KBM-7 (cell line): Measurements from ENCODE around the gene RIN1.
"Not testable (repeated sequence)": the region's sequence is repeated elsewhere in the genome, so short reads cannot be mapped to it uniquely, and the experiment has no call there.

Source experiments
- DNase-seq: peaks from one replicate; pipeline ENCODE4 v3.0.0-alpha.2; 2015
- in situ Hi-C: fragments of 300-500 bp; cut with MboI; formaldehyde crosslinking; loops from 2 replicates; pipeline ENCODE4 v1.14.3; 2020; ENCODE audit warnings: low sequenced_read_pairs, low pct_unique_long_range_greater_than_20kb, mixed read lengths

RIN1 gene

DNA sequence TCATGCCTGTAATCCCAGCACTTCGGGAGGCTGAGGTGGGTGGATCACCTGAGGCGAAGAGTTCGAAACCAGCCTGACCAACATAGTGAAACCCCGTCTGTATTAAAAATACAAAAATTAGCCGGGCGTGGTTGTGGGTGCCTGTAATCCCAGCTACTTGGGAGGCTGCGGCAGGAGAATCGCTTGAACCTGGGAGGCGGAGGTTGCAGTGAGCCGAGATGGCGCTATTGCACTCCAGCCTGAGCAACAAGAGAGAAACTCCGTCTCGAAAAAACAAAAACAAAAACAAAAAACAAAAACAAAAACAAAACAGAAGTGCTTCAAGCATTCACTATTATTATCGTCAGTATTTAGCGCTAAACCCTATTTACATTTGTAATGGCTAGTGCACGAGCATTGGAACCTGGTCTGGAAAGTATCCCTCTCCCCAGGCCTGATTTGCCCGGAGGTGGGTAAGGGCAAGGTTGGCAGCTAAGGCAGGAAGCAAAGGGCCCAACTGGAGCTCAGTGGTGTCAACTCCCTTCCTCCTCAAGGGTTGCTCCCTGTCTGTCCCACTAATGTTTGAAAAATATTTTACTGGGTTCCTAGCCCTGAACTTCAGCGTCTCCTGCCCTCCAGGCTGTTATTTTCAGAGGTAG is 25.3 kb downstream of the RIN1 start:
- in situ Hi-C loops, DNase-seq: not testable (repeated sequence)

DNA sequence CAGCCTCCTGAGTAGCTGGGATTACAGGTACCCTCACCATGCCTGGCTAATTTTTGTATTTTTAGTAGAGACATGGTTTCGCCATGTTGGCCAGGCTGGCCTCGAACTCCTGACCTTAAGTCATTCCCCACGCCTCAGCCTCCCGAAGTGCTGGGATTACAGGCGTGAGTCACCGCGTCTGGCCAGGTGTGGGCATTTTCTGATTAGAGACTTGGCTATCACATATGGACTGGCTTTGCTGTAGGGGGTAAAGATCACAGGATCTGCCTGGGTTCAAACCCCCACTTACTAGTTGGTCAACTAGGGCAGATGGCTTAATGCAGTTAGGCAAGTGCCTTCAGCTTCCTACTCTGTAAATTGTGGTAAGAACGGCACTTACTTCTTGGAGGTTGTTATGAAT is 25.9 kb downstream of the RIN1 start:
- in situ Hi-C loops, result no loop called here
- no peak for DNase-seq

DNA sequence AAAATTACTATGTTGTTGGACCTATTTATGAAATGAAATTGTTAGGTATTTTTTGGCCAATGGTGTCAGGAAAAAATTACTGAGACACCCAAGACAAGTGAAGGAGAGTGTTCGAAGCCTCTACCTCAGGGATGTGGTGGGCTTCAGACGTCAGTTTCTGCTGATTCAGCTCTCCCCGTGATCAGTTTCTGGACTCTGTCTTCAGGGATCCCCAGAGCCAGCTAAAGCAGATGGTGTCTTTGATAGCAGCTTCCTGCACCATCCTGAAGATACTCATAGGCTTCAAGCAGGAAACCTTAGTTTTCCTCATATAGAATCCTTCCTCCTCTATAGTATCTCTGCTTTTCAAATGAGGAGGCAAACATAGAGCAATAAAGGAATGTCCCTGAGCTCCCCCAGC is 26.8 kb downstream of the RIN1 start:
- no peak for DNase-seq
- in situ Hi-C loops, result no loop called here

DNA sequence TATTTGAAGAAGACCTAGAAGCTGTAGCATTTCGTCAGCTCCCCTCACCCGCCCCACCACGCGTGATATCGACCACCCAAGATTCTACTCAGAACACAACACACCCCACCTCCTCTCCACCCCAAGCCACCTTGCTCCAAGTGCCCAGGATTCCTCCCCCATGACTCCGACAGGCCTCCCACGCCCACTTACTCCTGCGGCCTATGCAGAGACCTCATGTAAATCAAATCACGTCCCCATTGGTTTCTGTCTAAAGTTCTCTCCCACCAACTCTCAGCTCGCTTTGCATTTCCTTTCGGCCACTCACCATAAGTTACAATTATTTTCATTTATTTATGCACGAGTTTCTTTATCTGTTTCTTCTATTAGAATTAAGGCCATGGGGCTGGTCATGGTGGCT is 33.6 kb downstream of the RIN1 start:
- DNase-seq, result no peak
- in situ Hi-C loops, result no loop called here

DNA sequence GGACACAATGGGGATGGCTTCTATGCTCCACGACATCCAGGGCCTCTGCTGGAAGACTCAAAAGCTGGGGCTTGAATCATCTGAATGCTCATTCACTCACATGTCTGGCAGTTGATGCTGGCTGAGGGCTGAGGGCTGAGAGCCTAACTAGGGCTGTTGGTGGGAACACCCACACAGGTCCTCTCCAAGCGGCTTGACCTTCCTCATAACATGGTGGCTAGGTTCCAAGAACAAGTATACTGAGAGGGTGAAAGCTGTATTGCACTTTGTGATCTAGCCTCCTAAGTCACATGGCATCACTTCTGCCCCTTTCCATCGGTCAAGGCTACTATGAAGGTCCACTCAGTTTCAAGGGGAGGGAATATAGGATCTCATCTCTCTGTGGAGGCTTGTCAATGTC is 37.0 kb downstream of the RIN1 start:
- in situ Hi-C loops, result no loop called here
- no peak for DNase-seq

DNA sequence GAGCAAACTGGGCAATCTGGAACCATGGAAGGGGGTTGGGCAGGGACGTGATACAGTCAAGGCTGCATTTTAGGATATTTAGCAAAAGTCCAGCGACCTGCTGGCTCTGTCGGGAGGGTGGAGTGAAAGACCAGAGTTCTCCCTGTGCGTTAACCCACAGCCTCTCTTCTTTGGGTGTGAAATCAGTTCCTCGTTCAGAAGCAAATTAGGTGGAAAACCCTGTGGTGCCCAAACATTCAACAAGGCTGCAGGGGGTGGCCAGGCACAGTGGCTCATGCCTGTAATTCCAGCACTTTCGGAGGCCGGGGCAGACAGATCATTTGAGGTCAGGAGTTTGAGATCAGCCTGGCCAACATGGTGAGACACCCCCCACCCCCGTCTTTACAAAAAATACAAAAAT is 38.6 kb downstream of the RIN1 start:
- in situ Hi-C loops, result no loop called here
- DNase-seq, result no peak

DNA sequence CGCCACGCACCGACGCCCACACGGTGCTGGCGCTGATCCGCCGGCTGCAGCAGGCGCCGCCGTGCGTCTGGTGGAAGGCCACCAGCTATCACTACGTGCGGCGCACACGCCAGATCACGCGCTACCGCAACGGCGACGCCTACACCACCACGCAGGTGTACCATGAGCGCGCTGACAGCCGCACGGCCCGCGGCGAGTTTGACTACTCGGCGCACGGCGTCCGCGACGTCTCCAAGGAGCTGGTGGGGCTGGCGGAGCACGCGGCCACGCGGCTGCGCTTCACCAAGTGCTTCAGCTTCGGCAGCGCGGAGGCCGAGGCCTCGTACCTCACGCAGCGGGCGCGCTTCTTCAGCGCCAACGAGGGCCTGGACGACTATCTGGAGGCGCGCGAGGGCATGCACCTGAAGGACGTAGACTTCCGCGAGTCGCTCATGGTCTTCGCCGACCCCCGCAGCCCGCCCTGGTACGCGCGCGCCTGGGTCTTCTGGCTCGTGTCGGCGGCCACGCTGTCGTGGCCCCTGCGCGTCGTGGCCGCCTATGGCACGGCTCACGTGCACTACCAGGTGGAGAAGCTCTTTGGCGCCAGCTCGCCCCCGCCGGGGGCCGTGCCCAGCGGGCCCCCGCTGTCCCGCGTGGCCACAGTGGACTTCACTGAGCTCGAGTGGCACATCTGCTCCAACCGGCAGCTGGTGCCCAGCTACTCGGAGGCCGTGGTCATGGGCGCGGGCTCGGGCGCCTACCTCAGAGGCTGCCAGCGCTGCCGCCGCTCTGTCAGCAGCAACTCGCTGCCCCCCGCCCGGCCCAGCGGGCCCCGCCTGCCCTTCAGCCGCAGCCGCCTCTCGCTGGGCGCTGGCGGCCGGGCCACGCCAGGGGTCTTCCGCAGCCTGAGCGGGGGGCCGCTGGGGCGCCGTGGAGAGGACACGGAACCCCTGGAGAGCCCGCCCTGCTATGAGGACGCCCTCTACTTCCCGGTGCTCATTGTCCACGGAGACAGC is 41.3 kb downstream of the RIN1 start:
- in situ Hi-C loops, result no loop called here
- DNase-seq, result no peak

DNA sequence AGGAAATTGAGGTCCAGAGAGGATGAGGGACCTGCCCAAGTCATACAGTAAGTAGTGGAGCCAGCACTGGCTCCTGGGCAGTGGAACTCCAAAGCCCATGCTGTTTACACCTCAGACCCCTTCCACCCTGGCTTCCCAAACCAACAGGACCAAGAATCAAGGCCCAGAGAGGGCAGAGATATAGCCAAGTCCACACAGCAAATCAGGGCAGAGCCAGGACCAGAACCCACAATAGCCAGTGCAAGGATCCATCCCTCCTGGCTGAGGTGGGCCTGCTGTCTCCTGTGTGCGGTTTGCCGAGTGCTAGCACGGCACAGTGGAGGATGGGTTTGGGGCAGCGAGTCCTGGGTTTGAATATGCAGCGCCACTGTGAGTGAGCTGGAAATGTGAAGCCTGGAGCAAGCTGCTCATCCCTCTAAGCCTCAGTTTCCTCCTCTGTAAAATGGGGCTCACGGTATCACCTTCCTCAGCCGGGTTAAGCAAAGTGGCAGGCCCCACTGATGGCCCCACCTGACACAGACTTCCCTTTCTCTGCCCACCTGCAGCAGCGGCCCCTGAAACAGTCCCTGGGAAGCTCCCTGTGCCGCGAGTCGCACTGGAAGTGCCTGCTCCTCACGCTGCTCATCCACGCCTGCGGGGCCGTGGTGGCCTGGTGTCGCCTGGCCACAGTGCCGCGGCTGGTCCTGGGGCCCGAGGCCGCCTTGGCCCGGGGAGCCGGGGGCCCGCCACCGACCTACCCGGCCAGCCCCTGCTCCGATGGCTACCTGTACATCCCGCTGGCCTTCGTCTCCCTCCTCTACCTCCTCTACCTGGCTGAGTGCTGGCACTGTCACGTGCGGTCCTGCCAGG is 42.2 kb downstream of the RIN1 start:
- in situ Hi-C loops, result no loop called here
- no peak for DNase-seq

DNA sequence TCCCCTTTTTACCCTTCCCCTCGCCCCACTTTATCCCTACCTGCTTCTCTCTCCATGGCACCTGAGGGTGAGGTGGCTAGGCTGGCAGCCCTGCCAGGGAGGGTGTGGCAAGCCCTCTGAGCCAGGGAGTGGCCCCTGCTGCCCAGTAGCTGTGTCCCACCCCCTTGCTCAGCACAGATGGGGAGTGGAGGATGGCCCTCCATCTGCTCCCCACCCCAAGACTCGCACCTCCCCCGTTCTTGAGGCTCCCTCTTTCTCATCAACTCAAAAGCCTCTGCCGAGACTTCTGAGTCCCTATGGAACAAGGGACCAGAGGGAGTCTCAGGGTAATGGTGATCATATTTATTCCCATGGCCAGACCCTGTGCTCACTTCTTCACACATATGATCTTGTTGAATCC is 42.9 kb downstream of the RIN1 start:
- DNase-seq, result no peak
- in situ Hi-C loops, result no loop called here

DNA sequence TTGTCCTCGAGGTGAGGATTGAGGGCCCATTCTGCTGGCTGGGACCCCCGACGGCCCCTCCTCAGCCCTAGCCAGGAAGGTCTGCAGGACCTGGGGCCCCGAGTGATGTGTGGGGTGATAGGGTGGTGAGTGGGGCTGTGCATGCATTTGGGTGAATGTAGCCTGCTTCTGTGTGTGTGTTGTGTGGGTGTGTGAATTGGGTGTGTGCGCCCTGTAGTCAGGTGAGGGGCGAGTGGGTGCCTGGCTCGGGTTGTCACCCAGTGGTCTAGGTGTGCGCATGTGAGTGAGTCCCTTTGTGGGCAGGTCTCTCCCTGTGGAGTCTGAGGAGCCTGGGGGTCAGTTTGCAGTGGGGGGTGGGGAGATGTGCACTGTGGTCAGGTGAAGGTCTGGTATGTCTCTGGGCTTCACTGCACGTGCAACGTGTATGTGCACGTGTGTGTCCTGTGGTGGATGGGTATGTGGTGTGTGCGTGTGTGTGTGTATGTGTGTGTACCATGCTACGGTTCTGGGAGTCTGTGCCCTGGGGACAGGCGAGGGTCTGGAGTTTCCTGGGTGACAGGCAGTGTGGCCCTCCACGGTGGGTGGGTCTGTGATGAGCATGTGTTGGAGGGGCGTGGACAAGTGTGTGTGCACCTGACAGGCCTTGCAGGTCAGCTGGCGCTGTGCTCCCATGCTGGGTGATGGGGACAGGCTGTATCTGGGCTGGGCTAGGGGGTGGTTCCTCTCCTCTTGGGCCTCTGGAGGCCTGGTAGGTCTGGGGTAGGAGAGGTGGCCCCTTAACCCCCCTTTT is 43.5 kb downstream of the RIN1 start:
- no peak for DNase-seq
- in situ Hi-C loops, result no loop called here

DNA sequence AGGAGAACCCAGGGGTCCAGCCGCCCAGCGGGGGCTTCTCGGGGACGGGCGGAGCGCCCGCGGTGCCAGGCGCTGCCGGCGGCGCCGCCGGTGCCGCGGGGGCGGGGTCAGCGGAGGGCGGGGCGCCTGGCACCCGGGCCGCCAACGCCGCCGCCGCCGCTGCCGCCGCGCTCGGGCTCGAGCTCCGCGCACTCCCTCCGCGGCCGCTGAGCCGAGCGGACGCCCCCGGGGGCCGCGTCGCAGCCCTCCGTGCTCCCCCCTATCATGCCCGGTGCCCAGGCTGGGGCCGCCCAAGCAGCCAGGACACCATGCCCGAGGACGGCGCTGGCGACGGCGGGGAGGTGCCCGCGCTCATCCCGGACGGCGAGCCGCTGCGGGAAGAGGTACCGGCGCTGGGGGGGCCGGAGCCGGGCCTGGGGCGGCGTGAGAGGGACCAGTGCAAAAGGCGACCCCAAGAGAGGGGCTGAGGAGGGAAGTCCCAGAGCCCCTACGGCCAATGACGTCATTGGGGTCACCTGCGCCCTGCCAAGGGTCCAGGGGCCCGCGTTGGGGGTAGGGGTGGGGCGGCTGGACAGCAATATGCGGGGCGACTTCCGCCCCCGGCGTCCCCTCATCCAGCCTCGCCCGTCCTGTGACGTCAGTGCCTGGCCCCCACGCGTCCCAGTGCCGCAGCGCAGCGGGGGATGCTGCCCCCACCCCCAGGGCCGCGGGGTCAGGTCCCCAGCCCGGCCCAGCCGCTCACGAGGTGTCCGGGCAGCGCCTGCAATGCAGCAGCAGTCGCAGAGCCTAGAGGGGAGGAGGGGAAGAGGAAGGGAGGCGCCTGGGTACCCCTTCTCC is 44.3 kb downstream of the RIN1 start, which contains the start of gene TMEM151A:
Gene TMEM151A (plus strand): TSS at position 189 of the 837 bp plus-strand sequence. CDS start 120 bp downstream, at position 309.
- no peak for DNase-seq
- in situ Hi-C loops, result no loop called here

DNA sequence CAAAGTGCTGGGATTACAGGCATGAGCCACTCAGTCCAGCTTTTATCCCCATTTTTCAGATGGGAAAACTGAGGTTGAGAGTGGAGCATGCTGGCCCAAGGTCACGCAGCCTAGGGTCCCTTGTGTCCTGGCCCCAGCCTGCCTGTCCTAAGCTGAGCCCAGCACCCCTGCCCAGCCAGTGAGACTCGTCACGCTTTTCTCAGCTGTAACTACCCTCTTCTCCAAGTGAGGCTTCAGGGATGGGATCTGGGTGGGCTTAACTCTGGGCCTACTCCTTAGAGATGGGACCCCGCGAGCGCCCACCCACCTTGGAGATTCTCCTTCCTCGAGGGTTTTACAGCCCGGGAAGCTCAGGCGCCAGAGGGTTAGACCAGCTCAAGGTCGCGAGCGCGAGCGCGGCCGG is 44.9 kb downstream of the RIN1 start:
- in situ Hi-C loops, result no loop called here

DNA sequence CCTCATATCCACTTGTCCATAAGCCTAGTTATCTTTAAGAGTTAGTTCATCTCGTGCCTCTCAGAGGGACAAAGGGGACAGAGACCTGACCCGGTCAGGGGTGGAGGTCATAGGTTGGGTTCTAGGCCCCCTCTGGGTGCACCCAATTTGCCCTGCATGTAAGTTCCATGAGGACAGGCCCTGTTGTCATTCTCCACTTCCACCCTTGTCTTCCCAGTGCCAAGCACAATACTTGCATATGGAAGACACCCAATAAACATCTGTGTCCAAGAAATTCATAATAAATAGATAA is 46.0 kb downstream of the RIN1 start:
- no peak for DNase-seq
- in situ Hi-C loops, result no loop called here

More for the DNA sequence above, 44.9 kb downstream of the RIN1 start:
- no peak for DNase-seq

DNA sequence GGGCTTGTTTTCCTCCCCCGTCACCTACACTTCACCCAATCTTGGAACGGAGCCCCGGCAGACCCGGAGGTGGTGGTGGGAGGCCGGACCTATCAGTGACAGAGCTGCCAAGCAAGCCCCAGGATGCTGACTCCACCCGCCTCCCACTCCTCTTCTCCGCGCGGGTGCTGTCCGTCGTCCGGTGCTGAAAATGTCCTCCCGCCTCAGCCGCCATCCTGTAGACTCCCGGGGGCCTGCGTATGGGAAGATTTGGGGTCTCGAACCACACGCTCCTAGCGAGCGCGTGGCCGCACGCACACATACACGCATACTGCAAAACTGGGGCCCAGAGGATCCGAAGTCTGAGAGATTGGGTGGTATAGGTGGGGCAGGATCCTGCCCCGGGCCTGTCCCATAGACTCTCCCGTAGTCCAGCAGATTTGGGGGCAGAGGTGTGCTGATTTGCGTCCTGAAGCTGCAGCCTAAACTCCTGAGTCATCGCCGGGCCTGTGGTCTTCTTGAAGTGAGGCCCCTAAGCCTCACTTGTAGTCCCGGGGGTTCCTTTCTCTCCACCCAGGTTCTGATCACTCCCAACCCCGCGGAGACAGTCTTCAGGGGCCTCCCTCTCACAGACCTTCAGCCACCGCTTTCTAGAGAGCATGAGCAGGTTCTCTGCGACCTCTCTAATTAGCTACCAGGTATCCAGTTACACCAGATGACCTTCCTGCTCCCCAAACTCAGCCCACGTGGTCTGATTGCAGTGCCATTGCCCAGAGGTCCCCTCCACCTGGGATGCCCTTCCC is 46.5 kb downstream of the RIN1 start:
- no peak for DNase-seq
- in situ Hi-C loops, result no loop called here

DNA sequence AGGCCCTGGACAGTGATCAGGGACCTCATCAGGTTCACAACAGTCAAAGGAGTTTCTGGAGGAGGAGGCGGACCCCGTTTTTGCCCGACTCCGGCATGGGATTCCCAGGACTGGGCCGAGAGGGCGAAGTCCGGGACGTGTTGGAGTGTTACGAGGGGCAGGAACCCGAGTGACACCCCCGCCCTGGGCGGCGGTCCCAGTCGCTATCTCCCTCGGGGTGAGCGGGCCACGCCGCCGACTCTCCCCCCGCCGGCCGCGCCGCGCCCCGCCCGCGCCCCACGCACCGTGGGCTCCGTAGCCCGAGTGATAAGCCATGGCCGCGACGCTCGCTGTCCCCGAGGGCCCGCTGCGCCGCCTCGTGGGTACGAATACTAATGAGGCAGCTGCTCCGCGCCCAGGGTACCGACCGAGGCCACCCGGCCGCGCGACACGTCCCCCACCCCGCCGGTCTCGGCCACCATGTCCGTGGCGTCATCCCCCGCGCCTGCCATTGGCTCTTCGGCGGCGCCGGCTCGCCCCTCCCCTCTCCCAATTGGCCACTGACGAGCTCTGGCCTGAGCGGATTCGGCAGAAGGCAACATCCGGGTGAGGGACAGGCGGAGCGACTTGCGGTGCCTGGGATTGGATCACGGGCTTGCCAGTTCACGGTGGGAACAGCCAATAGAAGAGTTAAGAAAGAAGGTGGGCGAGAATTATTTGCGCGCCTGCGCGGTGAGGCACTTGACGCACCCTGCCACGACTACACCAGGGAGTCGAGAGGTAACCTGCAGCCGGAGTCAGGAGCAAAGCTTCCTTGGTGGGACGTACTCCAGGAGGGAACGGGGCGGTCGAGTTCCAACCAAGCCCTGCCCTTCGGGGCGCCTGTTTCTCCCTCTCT is 47.3 kb downstream of the RIN1 start, which contains the start of gene YIF1A:
Gene YIF1A (minus strand): TSS at position 473 of the 877 bp plus-strand sequence. CDS start 158 bp downstream, at position 315.
- in situ Hi-C loops, result no loop called here

DNA sequence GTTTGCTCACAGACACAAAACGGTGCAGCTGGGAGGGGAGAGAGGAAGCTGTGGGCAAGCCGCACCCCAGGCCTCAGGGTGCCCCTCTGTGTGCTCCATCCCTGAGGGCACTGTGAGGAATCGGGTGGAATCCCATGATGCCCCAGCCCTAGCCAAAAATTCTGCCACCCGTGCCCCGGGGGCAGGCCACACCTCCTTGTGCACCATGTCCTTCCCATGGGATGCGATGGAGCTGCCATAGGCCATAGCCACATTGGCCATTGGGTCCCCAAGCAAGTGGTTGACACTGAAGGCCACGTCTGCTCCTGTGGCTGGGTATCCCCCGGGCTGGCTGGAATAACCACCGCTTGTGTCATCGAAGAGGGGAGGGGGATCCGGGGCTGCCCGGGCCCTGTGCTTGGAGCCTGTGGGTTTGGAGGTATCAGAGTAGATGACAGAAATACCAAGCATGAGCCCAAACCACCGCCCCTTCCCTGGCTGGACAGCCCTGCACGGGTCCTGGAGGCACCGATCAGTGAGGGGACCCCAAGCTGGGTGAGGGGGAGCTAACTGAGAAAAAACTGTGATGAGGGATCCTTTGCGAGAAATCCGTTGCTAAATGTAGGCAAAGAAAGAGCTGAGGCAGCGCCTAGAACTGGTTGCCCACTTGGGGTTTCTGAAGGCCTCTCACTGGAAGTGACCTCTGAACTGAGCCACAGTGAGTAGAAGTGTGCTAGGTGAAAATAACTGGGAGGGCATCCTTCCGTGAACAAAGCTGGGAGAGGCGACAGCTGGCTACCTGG is 48.2 kb downstream of the RIN1 start:
- in situ Hi-C loops, result no loop called here
- no peak for DNase-seq

More for the DNA sequence above, 47.3 kb downstream of the RIN1 start, which contains the start of gene YIF1A:
- DNase-seq, result peak; percentile 99
